BE2C (cell line): Measurements from ENCODE around the gene SMIM35.
"Not testable (repeated sequence)": the region's sequence is repeated elsewhere in the genome, so short reads cannot be mapped to it uniquely, and the experiment has no call there.

Experiments
- DNase-seq: peaks from one replicate; pipeline ENCODE4 v3.0.0-alpha.2; 2020
- H3K27me3 ChIP-seq: fragments of 250-450 bp; sonication (Bioruptor Pico); 2 replicates; pipeline ENCODE4 v1.5.1; 2020; ENCODE audit warnings: mild to moderate bottlenecking
- H3K36me3 ChIP-seq: fragments of 250-450 bp; sonication (Bioruptor Pico); 2 replicates; pipeline ENCODE4 v1.5.1; 2020; ENCODE audit warnings: mild to moderate bottlenecking
- H3K4me1 ChIP-seq: fragments of 250-450 bp; sonication (Bioruptor Pico); 2 replicates; pipeline ENCODE4 v1.5.1; 2020
- H3K4me3 ChIP-seq: 2 replicates; pipeline ENCODE4 v1.5.1; 2011; ENCODE audit warnings: low read depth, low read length
- H3K9me3 ChIP-seq: fragments of 250-450 bp; sonication (Bioruptor Pico); 2 replicates; pipeline ENCODE4 v1.5.1; 2020
- CTCF ChIP-seq: IDR thresholded peaks from 2 replicates; pipeline ENCODE4 v1.5.1; 2012; ENCODE audit warnings: mild to moderate bottlenecking, low read depth, low read length

Gene SMIM35

GRCh38 chr11:118012083-118012669, 74.6 kb downstream of the SMIM35 start:
- H3K27me3 ChIP-seq, result peaks cover 19% of the 10 kb centered on the region
- H3K4me3 ChIP-seq, result no peak overlapping the region
- no peaks in the 10 kb centered on the region for H3K9me3 ChIP-seq
- no peaks in the 10 kb centered on the region for H3K36me3 ChIP-seq
- H3K4me1 ChIP-seq, result no peaks in the 10 kb centered on the region
- no peak for DNase-seq
- TF ChIP-seq CTCF, result no peak

- Histone ChIP-seq H3K9me3 (no peaks in the 10 kb centered on the region), H3K4me3 (no peak overlapping the region), H3K36me3 (no peaks in the 10 kb centered on the region), H3K4me1 (no peaks in the 10 kb centered on the region), H3K27me3 (peaks cover 15% of the 10 kb centered on the region)
- DNase-seq, result no peak
- TF ChIP-seq CTCF, result no peak
Measured at GRCh38 chr11:118010738-118011461, 75.9 kb downstream of the SMIM35 start.

DNA sequence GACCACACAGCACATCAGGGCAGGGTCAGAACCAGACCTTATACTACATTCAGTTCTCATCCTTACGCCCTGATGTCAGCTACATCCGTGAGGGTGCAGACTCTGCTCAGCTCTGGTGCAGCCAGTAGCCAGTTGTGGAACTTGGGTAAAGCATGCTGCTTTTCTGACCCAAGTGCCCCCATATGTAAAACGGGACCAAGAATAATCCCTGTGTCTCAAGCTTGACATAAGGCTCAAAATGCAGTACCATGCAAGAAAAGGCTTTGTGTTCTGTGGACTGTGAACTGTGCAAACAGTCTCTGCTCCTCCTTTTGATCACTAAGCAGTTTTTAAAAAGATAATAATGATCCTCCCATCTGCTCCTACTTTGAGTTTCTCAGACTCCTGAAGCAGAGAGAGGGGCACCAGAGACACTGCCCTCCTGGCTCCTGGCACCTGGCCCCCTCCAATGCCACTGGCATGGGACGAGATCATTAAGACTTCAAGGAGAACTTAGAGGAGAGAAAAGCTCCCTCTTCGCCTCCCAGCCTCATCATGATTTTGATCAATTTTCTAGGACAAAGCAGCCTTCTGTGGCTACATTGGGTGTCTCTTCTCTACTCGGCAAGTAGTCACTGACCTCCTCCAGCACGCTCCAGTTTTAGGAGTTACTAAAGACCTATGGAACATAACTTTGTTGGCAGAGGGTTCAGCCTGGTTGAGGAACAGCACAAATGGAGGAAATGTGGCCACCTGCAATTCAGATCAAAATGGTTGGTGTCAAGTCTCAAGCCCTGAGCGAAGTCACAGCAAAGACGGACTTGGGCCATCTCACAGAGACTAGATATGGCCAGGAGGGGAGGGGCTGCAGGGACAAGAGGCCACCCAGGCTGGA, 76.7 kb downstream of the SMIM35 start:
- Histone ChIP-seq H3K27me3 (peaks cover 13% of the 10 kb centered on the region), H3K36me3 (no peaks in the 10 kb centered on the region), H3K4me3 (no peak overlapping the region), H3K4me1 (no peaks in the 10 kb centered on the region), H3K9me3 (no peaks in the 10 kb centered on the region)
- TF ChIP-seq CTCF, result no peak
- DNase-seq, result no peak

GRCh38 chr11:118008271-118008911, 78.4 kb downstream of the SMIM35 start:
- Histone ChIP-seq H3K4me3 (no peak overlapping the region), H3K9me3 (no peaks in the 10 kb centered on the region), H3K36me3 (no peaks in the 10 kb centered on the region), H3K4me1 (no peaks in the 10 kb centered on the region), H3K27me3 (peaks cover 12% of the 10 kb centered on the region)
- no peak for DNase-seq
- TF ChIP-seq CTCF, result no peak

- not testable (repeated sequence) for H3K36me3 ChIP-seq, H3K4me1 ChIP-seq, H3K4me3 ChIP-seq, H3K9me3 ChIP-seq, DNase-seq
- H3K27me3 ChIP-seq, result peaks cover 12% of the 10 kb centered on the region
Measured at GRCh38 chr11:118007563-118008270, 79.0 kb downstream of the SMIM35 start.

- H3K9me3 ChIP-seq, result no peaks in the 10 kb centered on the region
- peaks cover 12% of the 10 kb centered on the region for H3K27me3 ChIP-seq
- no peaks in the 10 kb centered on the region for H3K4me1 ChIP-seq
- no peak overlapping the region for H3K4me3 ChIP-seq
- TF ChIP-seq CTCF, result no peak
- no peak for DNase-seq
- H3K36me3 ChIP-seq, result no peaks in the 10 kb centered on the region
Measured at GRCh38 chr11:118007040-118007439, 79.7 kb downstream of the SMIM35 start.
